HepG2 (cell line): ENCODE data around the gene SUDS3. TPM values are rescaled to one million over a fixed set of nuclear protein-coding genes. Genes with fewer than 3 reads are reported as not detected.
A peak's percentile ranks its signal among the peaks of the same experiment; 100 is the strongest.

ENCODE experiments used
- ARID3A ChIP-seq: IDR thresholded peaks from 2 replicates; pipeline ENCODE4 v1.6.1; 2012; ENCODE audit warnings: low read depth, low read length, improper control_type of control experiment
- ARID4A ChIP-seq: sonication (generic); formaldehyde crosslinking; IDR thresholded peaks from 2 replicates; pipeline ENCODE4 v1.5.0; 2020; ENCODE audit warnings: mild to moderate bottlenecking, missing genetic modification reagents, borderline replicate concordance
- ASH2L ChIP-seq: fragments of 300-600, 200-600 bp; sonication (generic); IDR thresholded peaks from 2 replicates; pipeline ENCODE4 v1.7.0; 2017; ENCODE audit warnings: low read depth, mild to moderate bottlenecking, moderate library complexity, mixed read lengths, low read length; ENCODE audit not compliant: insufficient read length
- ATF7 ChIP-seq, 2 experiments: fragments of 450-650 bp in 1 of 2; sonication (generic) in 1 of 2; formaldehyde crosslinking in 1 of 2; IDR thresholded peaks; 2 replicates each; pipeline versions ENCODE4 v1.4.0 to v1.6.1; 2016 to 2020; ENCODE audit warnings: antibody characterized with exemption in 1 of 2, mild to moderate bottlenecking in 1 of 2, missing genetic modification reagents in 1 of 2
- CTCF ChIP-seq: sonication (generic); formaldehyde crosslinking; IDR thresholded peaks from 2 replicates; pipeline ENCODE4 v1.5.0; 2020; ENCODE audit warnings: mild to moderate bottlenecking, missing genetic modification reagents, moderate library complexity
- ETV6 ChIP-seq: sonication (generic); formaldehyde crosslinking; conservative IDR thresholded peaks from 2 replicates; pipeline ENCODE4 v1.4.0; 2020; ENCODE audit warnings: missing genetic modification reagents
- FOXO4 ChIP-seq: sonication (generic); formaldehyde crosslinking; conservative IDR thresholded peaks from 2 replicates; pipeline ENCODE4 v1.8.1; 2023; ENCODE audit warnings: missing genetic modification reagents
- HNF4A ChIP-seq: sonication (generic); formaldehyde crosslinking; IDR thresholded peaks from 2 replicates; pipeline ENCODE4 v1.4.0; 2020; ENCODE audit warnings: missing genetic modification reagents
- SPEN ChIP-seq: sonication (generic); formaldehyde crosslinking; IDR thresholded peaks from 2 replicates; pipeline ENCODE4 v1.5.1; 2020; ENCODE audit warnings: low read depth, mild to moderate bottlenecking, missing genetic modification reagents
- ZFY ChIP-seq: sonication (generic); formaldehyde crosslinking; IDR thresholded peaks from 2 replicates; pipeline ENCODE4 v1.4.0; 2020; ENCODE audit warnings: missing genetic modification reagents
- ZNF335 ChIP-seq: sonication (generic); formaldehyde crosslinking; IDR thresholded peaks from 2 replicates; pipeline ENCODE4 v1.4.0; 2020; ENCODE audit warnings: missing genetic modification reagents
- ZNF362 ChIP-seq: sonication (generic); formaldehyde crosslinking; IDR thresholded peaks from 2 replicates; pipeline ENCODE4 v1.4.0; 2020; ENCODE audit warnings: missing genetic modification reagents, mild to moderate bottlenecking, borderline replicate concordance
- ZNF562 ChIP-seq: sonication (generic); formaldehyde crosslinking; IDR thresholded peaks from 2 replicates; pipeline ENCODE4 v1.8.0; 2022; ENCODE audit warnings: missing genetic modification reagents, borderline replicate concordance
- polyA plus RNA-seq, 8 experiments: library from polyadenylated mRNA; depleted of rRNA in 3 of 8; stranded (reverse) in 7 of 8; unstranded in 1 of 8; fragments of >200 nt; fragmentation: Illumina TruSeq in 4 of 8; extraction: Trizol in 4 of 8; gene quantifications; 2 replicates each; pipeline versions ENCODE4 v1.2.1 to v1.2.3, GENCODE V29; 2011 to 2016; ENCODE audit warnings: low read depth in 4 of 8, missing spikeins in 1 of 8, mixed read lengths in 1 of 8; ENCODE audit not compliant: insufficient read depth in 1 of 8
- total RNA-seq, 5 experiments: library from RNA; depleted of rRNA; stranded (reverse); fragments of >200 nt; fragmentation: Illumina TruSeq; extraction: Trizol; gene quantifications; 2 replicates each; pipeline ENCODE4 v1.2.3, GENCODE V29; 2016; ENCODE audit warnings: low read depth in 1 of 5

The SUDS3 gene
- total and polyA plus RNA-seq, 2 of the 13 experiments (the other 11 are each of a cell fraction or from before 2014, with no cell fraction given): 20.2 to 33.1 TPM

- 0 out of 2 replicates have a peak, but pooled peaks have one; percentile 33 for TF ChIP-seq ARID3A
- peak; percentile 35; the same call in 1 of the 2 replicates for TF ChIP-seq ZFY (CRISPR knock-in tag)
- TF ChIP-seq ZNF362: peak; percentile 95
- TF ChIP-seq HNF4A (CRISPR knock-in tag): no peak
- TF ChIP-seq ARID4A (CRISPR knock-in tag): peak; percentile 23; the same call in 1 of the 2 replicates
- peak; percentile 76 for TF ChIP-seq CTCF (CRISPR knock-in tag)
- TF ChIP-seq SPEN (CRISPR knock-in tag): no peak
- no peak for TF ChIP-seq ZNF562 (CRISPR knock-in tag)
- TF ChIP-seq ETV6 (CRISPR knock-in tag): no peak
- peak; percentile 54; the same call in 1 of the 2 replicates for TF ChIP-seq ZNF335
- TF ChIP-seq ASH2L: peak; percentile 17
- TF ChIP-seq FOXO4 (CRISPR knock-in tag): no peak
- no peak for TF ChIP-seq ATF7 (IDR thresholded peaks at IDR 0.05)
- TF ChIP-seq ATF7 (CRISPR knock-in tag; IDR thresholded peaks at IDR 0.05): no peak
Observed at GRCh38 chr12:118377884-118378470, 1.6 kb downstream of the SUDS3 start (continued).
